IPS-15b (cell line): ENCODE measurements around the gene NOX3.

ENCODE experiments used
- H3K27me3 ChIP-seq: one replicate; pipeline ENCODE4 v1.6.1; 2013; ENCODE audit warnings: low read length; ENCODE audit not compliant: control insufficient read depth, insufficient read depth
- H3K36me3 ChIP-seq: one replicate; pipeline ENCODE4 v1.6.1; 2013; ENCODE audit warnings: low read length; ENCODE audit not compliant: control insufficient read depth, insufficient read depth
- H3K4me1 ChIP-seq: one replicate; pipeline ENCODE4 v1.6.1; 2013; ENCODE audit warnings: mild to moderate bottlenecking, low read length; ENCODE audit not compliant: control insufficient read depth, insufficient read depth
- H3K4me3 ChIP-seq: one replicate; pipeline ENCODE4 v1.5.1; 2013; ENCODE audit warnings: low read depth, low read length
- H3K9ac ChIP-seq: one replicate; pipeline ENCODE4 v1.6.1; 2013; ENCODE audit warnings: low read depth, mild to moderate bottlenecking, low read length
- H3K9me3 ChIP-seq: one replicate; pipeline ENCODE4 v1.6.1; 2013; ENCODE audit warnings: mild to moderate bottlenecking, low read length; ENCODE audit not compliant: control insufficient read depth, insufficient read depth

The NOX3 gene

DNA sequence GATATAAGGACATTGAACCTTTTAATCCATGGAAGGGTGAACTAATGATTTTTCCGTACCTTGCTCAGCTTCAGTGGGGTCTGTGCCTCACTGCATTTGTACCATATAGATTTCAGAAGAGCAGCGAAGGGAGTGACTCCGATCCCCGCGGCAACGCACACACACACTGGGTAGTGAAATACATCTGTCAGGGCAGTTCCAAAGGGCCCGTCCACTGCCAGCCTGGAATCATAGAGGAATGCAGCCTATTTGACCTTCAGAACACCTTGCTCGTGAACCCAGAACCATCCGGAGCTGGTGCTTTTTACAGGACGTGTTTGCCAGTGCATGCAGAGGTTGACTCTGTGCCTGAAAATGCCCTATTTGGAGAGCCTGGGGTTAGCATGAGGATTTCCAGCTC is 33.0 kb downstream of the NOX3 start:
- Histone ChIP-seq H3K36me3 (no peaks in the 10 kb centered on the region), H3K27me3 (no peaks in the 10 kb centered on the region), H3K9me3 (no peaks in the 10 kb centered on the region), H3K4me1 (peaks cover 4% of the 10 kb centered on the region), H3K4me3 (no peak overlapping the region), H3K9ac (no peak overlapping the region)

DNA sequence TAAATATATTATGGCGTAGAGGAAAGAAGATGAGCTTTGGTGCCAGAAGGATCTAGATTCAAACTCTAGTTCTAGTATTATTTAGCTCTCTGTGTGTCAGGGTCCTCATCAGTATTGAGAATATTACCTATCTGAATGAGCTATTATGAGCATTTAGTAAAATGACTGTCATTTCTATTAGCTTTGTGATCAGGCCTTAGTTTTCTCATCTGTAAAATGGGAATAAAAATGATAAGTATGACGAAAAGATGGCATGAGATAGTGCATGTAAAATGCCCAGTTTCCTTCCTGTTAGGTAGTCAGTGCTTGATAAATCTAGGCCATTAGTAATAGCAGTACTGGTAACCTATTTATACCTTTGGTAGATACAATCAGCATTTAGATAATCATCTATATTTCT is 35.1 kb downstream of the NOX3 start:
- Histone ChIP-seq H3K9me3 (no peaks in the 10 kb centered on the region), H3K4me3 (no peak overlapping the region), H3K36me3 (no peaks in the 10 kb centered on the region), H3K9ac (no peak overlapping the region), H3K4me1 (peaks cover 4% of the 10 kb centered on the region), H3K27me3 (no peaks in the 10 kb centered on the region)

GRCh38 chr6:155419161-155419560 is 36.5 kb downstream of the NOX3 start:
- Histone ChIP-seq H3K36me3 (no peaks in the 10 kb centered on the region), H3K27me3 (no peaks in the 10 kb centered on the region), H3K4me3 (no peak overlapping the region), H3K9ac (no peak overlapping the region), H3K9me3 (no peaks in the 10 kb centered on the region), H3K4me1 (peaks cover 4% of the 10 kb centered on the region)

DNA sequence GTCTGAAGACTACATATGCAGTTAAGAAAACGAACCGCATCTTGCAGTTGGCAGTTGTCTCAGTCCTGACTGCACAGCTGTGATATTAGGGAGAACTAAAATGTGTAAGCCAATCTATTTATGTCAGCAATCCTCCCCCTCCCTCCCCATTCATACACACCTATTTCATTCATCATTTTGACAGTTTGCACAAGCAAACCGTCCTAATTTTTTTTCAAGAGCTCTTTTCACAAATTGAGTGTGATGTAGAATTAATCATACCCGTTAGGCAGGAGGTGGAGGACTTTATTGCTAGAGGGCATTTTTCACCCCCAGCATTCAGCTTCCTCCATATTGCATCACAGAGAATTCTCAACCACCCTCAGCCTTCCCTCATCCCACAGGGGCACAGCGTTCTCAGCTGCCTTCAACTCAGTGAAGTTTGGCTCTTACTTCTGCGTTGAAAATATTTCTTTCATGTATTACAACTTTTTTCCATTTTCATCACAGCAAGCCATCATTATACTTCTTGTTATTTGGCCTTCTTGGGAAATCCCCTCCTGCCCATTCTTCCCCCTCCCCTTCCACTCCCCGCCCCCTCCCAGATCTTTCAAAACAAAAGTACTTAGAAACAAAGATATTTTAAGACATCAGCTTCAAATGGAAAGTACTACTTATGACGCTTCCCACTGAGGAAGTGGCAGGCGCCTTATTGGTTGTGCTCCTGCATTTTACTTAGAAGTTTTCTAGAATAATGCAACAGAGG is 37.5 kb downstream of the NOX3 start:
- no peak overlapping the region for H3K9ac ChIP-seq
- no peaks in the 10 kb centered on the region for H3K36me3 ChIP-seq
- H3K27me3 ChIP-seq = no peaks in the 10 kb centered on the region
- H3K9me3 ChIP-seq = no peaks in the 10 kb centered on the region
- no peak overlapping the region for H3K4me3 ChIP-seq
- peaks cover 4% of the 10 kb centered on the region for H3K4me1 ChIP-seq

GRCh38 chr6:155417454-155417853 is 38.2 kb downstream of the NOX3 start:
- peaks cover 4% of the 10 kb centered on the region for H3K4me1 ChIP-seq
- no peak overlapping the region for H3K4me3 ChIP-seq
- no peak overlapping the region for H3K9ac ChIP-seq
- H3K36me3 ChIP-seq = no peaks in the 10 kb centered on the region
- H3K9me3 ChIP-seq = no peaks in the 10 kb centered on the region
- no peaks in the 10 kb centered on the region for H3K27me3 ChIP-seq

GRCh38 chr6:155415953-155416352 is 39.7 kb downstream of the NOX3 start:
- H3K4me1 ChIP-seq = peaks cover 4% of the 10 kb centered on the region
- H3K4me3 ChIP-seq = no peak overlapping the region
- H3K27me3 ChIP-seq = no peaks in the 10 kb centered on the region
- no peaks in the 10 kb centered on the region for H3K36me3 ChIP-seq
- no peaks in the 10 kb centered on the region for H3K9me3 ChIP-seq
- H3K9ac ChIP-seq = no peak overlapping the region

- Histone ChIP-seq H3K9me3 (no peaks in the 10 kb centered on the region), H3K36me3 (no peaks in the 10 kb centered on the region)
Observed at GRCh38 chr6:155414049-155414448, 41.6 kb downstream of the NOX3 start.

DNA sequence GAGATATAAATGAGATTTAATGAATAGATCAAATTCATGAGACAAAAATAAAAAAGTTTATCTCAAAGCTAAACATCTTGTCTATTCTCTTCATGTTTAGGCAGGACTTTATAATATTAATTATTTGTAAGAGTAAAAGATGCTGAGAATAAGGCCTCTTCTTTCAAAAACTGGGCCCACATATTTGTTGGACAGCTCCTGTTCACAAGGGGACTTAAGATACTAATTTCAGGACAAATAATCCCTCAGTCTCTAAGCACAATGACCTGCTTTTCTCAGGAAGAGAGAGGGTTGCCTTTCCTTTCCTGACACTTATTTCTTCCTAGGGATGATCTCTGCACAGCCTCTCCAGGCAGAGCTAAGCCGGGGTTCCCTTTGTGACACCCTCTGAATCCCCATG is 43.3 kb downstream of the NOX3 start:
- no peaks in the 10 kb centered on the region for H3K9me3 ChIP-seq
- H3K36me3 ChIP-seq = no peaks in the 10 kb centered on the region
- H3K9ac ChIP-seq = no peak overlapping the region
- H3K4me1 ChIP-seq = peaks cover 2% of the 10 kb centered on the region
- H3K27me3 ChIP-seq = no peaks in the 10 kb centered on the region
- no peak overlapping the region for H3K4me3 ChIP-seq

More at GRCh38 chr6:155414049-155414448, 41.6 kb downstream of the NOX3 start:
- Histone ChIP-seq H3K27me3 (no peaks in the 10 kb centered on the region), H3K4me3 (no peak overlapping the region), H3K4me1 (peaks cover 6% of the 10 kb centered on the region), H3K9ac (no peak overlapping the region)

GRCh38 chr6:155411154-155412052 is 44.2 kb downstream of the NOX3 start:
- no peaks in the 10 kb centered on the region for H3K27me3 ChIP-seq
- no peak overlapping the region for H3K4me3 ChIP-seq
- peaks cover 2% of the 10 kb centered on the region for H3K4me1 ChIP-seq
- H3K9me3 ChIP-seq = no peaks in the 10 kb centered on the region
- no peaks in the 10 kb centered on the region for H3K36me3 ChIP-seq
- no peak overlapping the region for H3K9ac ChIP-seq

DNA sequence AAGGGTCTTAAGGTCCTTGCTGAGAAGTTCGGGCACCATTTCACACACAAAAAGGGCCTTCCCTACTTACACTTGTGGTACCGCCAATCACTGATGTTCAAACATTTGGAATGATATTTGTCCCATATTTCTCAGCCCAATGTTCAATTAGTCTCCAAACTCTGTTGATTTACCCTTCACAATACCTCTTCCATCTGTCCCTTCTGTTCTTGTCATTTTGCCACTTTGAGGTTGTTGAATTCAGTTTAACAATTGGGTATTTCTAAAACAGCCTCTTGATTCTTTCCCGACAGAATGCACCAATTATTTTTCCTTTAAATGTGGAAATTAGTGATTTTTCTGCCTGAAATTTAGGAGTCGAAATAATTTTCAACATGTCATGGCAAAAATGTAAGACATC is 46.2 kb downstream of the NOX3 start:
- Histone ChIP-seq H3K4me3 (no peak overlapping the region), H3K9me3 (no peaks in the 10 kb centered on the region), H3K27me3 (no peaks in the 10 kb centered on the region), H3K36me3 (no peaks in the 10 kb centered on the region), H3K9ac (no peak overlapping the region), H3K4me1 (peaks cover 2% of the 10 kb centered on the region)

- H3K4me3 ChIP-seq = no peak overlapping the region
- no peaks in the 10 kb centered on the region for H3K36me3 ChIP-seq
- no peaks in the 10 kb centered on the region for H3K9me3 ChIP-seq
- no peaks in the 10 kb centered on the region for H3K27me3 ChIP-seq
- H3K9ac ChIP-seq = no peak overlapping the region
- H3K4me1 ChIP-seq = peaks cover 2% of the 10 kb centered on the region
Observed at GRCh38 chr6:155408981-155409380, 46.7 kb downstream of the NOX3 start.

GRCh38 chr6:155408231-155408630 is 47.4 kb downstream of the NOX3 start:
- Histone ChIP-seq H3K27me3 (no peaks in the 10 kb centered on the region), H3K36me3 (no peaks in the 10 kb centered on the region), H3K9me3 (no peaks in the 10 kb centered on the region), H3K4me3 (no peak overlapping the region), H3K9ac (no peak overlapping the region), H3K4me1 (peaks cover 2% of the 10 kb centered on the region)
